ENCODE results near the gene TRIM28. TPM values are rescaled to one million over a fixed set of nuclear protein-coding genes. Genes with fewer than 3 reads are reported as not detected.
"Not testable (repeated sequence)": the region's sequence is repeated elsewhere in the genome, so short reads cannot be mapped to it uniquely, and the experiment has no call there.

TRIM28 gene
- total and polyA plus RNA-seq, 2 experiments from 2014 or later, result 159 to 191 TPM

DNA sequence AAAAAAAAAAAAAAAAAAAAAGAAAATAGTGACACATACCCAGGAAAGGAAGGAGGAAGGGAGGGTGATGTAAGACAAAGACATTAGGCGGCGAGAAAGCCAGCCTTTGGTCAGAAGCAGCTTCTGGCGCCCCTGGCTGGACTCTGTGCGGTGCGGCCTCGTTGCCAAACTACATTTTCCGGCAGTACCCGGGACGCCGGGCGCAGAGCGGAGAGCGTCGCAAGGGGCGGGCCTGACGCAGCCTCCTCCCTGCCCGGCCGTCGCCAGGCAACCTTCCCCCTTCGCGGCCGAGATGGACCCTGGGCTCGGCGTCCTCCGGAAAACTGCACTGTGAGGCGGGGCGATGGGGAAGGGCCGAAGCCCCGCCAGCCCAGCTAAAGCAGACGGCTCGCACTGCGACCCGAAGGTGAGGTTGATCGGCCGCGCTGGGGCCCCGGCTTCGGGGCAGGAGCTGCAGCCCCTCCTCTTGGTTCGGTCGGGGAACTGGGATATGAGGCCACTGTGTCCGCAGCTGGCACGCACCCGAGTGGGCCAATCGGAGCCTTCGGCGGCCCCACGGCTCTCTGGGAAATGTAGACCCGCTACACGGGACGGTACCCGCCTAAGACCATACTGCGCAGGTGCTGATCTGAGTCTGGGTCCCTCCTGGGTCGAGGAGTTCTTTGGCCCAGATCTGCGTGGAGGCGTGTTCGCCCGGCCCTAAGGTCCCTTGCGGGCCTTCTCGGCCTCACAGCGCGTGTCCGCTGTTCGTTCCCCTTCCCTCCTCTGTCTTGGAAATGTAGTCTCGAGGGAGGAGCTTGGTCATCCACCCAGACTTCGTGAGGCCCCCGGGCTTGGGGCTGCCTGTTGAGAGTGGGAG lies 31.5 kb downstream of the TRIM28 start:
- Histone ChIP-seq H3K27me3 (no peaks in the 10 kb centered on the region), H3K4me3 (peak overlapping the region; percentile 61), H3K27ac (peak overlapping the region; percentile 95), H3K9me3 (ENCODE audit: low read depth) (no peaks in the 10 kb centered on the region), H3K79me2 (peaks cover 42% of the 10 kb centered on the region), H4K20me1 (ENCODE audit: insufficient read depth, poor library complexity, severe bottlenecking) (no peaks in the 10 kb centered on the region), H3K36me3 (replicated peaks; ENCODE audit: insufficient read depth, low read depth) (no peaks in the 10 kb centered on the region), H2AFZ (peak overlapping the region; percentile 11), H3K4me2 (peak overlapping the region; percentile 79), H3K9me2 (replicated peaks; ENCODE audit: insufficient read depth) (no peaks in the 10 kb centered on the region), H3K4me1 (ENCODE audit: insufficient read depth) (peaks cover 9% of the 10 kb centered on the region)
- DNase-seq (ENCODE audit: low spot score), result peak; percentile 97
- TF ChIP-seq EZH2 (IDR thresholded peaks at IDR 0.05; ENCODE audit: borderline replicate concordance), result no peak
- no peak for TF ChIP-seq EZH2phosphoT487 (IDR thresholded peaks at IDR 0.05; ENCODE audit: low read depth, severe bottlenecking, unreplicated experiment)
- no peak for TF ChIP-seq CTCF (IDR thresholded peaks at IDR 0.05; ENCODE audit: poor library complexity)
- WGBS (ENCODE audit: low lambda C conversion rate, missing lambda C conversion rate), result under 1% methylated on average over 66 of the region's 66 CpGs

DNA sequence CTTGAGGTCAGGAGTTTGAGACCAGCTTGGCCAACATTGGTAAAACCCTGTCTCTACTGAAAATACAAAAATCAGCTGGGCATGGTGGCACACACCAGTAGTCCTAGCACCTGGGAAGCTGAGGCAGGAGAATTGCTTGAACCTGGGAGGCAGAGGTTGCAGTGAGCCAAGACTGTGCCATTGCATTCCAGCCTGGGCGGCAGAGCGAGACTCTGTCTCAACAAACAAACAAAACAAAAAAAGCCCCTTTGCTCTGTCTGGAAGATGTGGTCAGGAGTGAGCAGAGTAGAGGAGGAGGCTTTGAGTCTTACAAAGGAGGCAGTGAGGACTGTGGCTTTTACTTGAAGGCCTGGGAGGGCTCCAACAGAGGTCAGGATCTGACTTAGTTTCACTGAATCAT lies 33.7 kb downstream of the TRIM28 start:
- Histone ChIP-seq H3K79me2 (peaks cover 35% of the 10 kb centered on the region), H3K4me1 (ENCODE audit: insufficient read depth) (peaks cover 12% of the 10 kb centered on the region)
- not testable (repeated sequence) for H3K4me2 ChIP-seq; DNase-seq (ENCODE audit: low spot score); H3K27me3 ChIP-seq; H4K20me1 ChIP-seq (ENCODE audit: insufficient read depth, poor library complexity, severe bottlenecking); H2AFZ ChIP-seq; H3K9me2 ChIP-seq (replicated peaks; ENCODE audit: insufficient read depth); H3K4me3 ChIP-seq; H3K36me3 ChIP-seq (replicated peaks; ENCODE audit: insufficient read depth, low read depth); H3K9me3 ChIP-seq (ENCODE audit: low read depth); H3K27ac ChIP-seq
- 100% methylated on average over 2 of the region's 2 CpGs for WGBS (ENCODE audit: low lambda C conversion rate, missing lambda C conversion rate)

DNA sequence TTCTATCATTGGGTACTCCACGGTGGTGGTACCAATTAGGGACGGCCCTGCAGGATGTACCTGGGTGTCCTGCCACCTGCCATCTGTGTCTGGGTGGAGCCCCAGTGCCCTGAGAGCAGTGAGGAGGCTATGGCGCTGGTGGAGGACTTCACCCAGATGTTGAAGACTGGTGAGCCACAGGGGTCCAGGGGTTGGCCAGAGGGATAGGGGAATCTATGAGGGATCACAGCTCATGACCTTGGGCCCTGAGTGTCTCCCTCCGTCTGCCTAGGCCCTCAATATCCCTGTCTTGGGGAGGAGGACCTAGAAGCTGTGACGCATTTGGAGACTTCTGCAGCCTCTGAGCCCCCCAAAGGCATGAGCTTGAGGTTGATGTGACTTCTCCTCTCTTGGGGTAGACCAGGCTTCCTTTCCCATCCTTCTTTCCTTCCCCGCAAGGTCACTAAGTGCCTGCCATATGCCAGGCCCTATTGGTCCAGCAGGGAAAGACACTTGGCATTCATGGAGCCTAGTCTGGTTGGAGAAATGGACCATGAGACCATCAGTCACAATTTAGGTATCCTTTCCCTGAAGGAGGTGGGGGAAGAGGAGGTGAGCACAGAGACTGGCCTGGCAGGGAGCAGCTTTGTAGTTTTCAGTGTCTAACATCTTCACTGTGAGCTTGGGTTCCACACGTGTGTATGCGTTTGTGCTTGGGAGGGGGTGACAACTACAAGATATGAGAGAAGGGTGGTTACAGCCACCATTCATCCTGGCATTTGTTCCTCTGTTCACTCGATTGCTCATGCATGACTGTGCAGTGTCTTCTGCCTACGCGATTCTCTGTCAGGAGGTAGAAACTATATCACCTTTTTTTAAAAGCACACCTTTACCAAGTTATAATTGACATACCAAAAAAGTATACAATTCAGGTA lies 34.4 kb downstream of the TRIM28 start:
- WGBS (ENCODE audit: low lambda C conversion rate, missing lambda C conversion rate), result 94% methylated on average over 11 of the region's 11 CpGs
- no peak overlapping the region for H3K4me3 ChIP-seq
- H3K79me2 ChIP-seq, result peaks cover 35% of the 10 kb centered on the region
- no peak for TF ChIP-seq CTCF (IDR thresholded peaks at IDR 0.05; ENCODE audit: poor library complexity)
- no peak for TF ChIP-seq EZH2 (IDR thresholded peaks at IDR 0.05; ENCODE audit: borderline replicate concordance)
- TF ChIP-seq EZH2phosphoT487 (IDR thresholded peaks at IDR 0.05; ENCODE audit: low read depth, severe bottlenecking, unreplicated experiment), result no peak
- no peaks in the 10 kb centered on the region for H3K9me2 ChIP-seq (replicated peaks; ENCODE audit: insufficient read depth)
- peaks cover 12% of the 10 kb centered on the region for H3K4me1 ChIP-seq (ENCODE audit: insufficient read depth)
- no peaks in the 10 kb centered on the region for H3K9me3 ChIP-seq (ENCODE audit: low read depth)
- H4K20me1 ChIP-seq (ENCODE audit: insufficient read depth, poor library complexity, severe bottlenecking), result no peaks in the 10 kb centered on the region
- H3K27ac ChIP-seq, result no peak overlapping the region
- H3K4me2 ChIP-seq, result no peak overlapping the region
- no peak overlapping the region for H2AFZ ChIP-seq
- H3K27me3 ChIP-seq, result no peaks in the 10 kb centered on the region
- no peak for DNase-seq (ENCODE audit: low spot score)
- H3K36me3 ChIP-seq (replicated peaks; ENCODE audit: insufficient read depth, low read depth), result no peaks in the 10 kb centered on the region

Measured in hepatocyte (in vitro differentiated cells).